OCI-LY3 (cell line): ENCODE results near the gene PFKL.

ENCODE experiments used
- EZH2phosphoT487 ChIP-seq: fragments of 200-600 bp; shearing (Covaris generic); IDR thresholded peaks from 2 replicates; pipeline ENCODE4 v1.6.1; 2018; ENCODE audit warnings: antibody characterized with exemption, mixed run types, low read depth
- TF ChIP-seq, protein P1 (sequence below): fragments of 200-600, 300-600 bp; sonication (generic); IDR thresholded peaks from 2 replicates; pipeline ENCODE4 v1.5.1; 2014; ENCODE audit warnings: antibody characterized with exemption, low read length, low read depth

DNA sequence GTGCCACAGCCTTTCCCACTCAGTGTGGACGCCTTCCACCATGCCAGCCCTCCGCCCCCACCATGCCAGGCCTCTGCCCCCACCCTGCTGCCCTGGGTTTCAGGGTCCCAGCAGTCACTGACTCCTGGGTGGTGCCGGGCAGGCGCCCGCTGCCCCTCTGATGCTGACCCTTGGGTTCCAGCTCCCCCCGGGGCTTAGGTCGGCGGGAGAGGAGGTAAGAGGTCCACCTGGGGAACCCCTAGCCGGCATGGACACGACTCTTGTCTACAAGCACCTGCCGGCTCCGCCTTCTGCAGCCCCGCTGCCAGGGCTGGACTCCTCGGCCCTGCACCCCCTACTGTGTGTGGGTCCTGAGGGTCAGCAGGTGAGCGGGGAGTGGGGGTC is 7.0 kb upstream of the PFKL start:
- TF ChIP-seq, protein P1, sequence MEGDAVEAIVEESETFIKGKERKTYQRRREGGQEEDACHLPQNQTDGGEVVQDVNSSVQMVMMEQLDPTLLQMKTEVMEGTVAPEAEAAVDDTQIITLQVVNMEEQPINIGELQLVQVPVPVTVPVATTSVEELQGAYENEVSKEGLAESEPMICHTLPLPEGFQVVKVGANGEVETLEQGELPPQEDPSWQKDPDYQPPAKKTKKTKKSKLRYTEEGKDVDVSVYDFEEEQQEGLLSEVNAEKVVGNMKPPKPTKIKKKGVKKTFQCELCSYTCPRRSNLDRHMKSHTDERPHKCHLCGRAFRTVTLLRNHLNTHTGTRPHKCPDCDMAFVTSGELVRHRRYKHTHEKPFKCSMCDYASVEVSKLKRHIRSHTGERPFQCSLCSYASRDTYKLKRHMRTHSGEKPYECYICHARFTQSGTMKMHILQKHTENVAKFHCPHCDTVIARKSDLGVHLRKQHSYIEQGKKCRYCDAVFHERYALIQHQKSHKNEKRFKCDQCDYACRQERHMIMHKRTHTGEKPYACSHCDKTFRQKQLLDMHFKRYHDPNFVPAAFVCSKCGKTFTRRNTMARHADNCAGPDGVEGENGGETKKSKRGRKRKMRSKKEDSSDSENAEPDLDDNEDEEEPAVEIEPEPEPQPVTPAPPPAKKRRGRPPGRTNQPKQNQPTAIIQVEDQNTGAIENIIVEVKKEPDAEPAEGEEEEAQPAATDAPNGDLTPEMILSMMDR = no peak
- no peak for TF ChIP-seq EZH2phosphoT487
